Amygdala (tissue), 56 donors: ENCODE results near the gene RNLS.

ENCODE experiments used
- DNase-seq, 56 donors: peaks; one replicate each; lab custom pipeline; 2025; lab: John Stamatoyannopoulos, UW

RNLS gene

DNA sequence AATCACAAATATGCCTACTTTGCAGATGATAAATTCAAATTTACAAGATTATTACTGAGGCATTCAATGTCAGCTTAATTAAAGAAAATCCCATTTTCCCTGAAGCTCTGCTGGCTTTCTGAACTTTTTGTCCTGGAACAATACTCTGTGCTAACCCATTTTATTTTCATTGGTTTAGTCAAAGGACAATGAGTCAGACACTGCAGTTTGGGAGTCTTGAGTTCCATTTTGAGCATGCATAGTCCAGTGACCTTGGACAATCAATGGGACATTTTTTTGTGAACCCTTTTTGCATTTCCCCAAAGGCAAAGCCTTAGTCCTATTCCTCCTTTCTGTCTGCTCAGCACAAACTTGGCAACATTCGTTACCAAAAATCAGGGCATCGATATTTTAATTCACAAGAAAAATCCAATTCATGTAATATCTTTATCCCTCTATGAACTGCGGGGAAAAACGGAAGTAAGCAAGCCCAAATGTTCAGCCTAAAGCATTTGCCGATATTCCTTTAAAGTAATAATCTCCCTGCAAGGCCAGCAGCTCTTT is 339.8 kb downstream of the RNLS start:
- no peak for DNase-seq

DNA sequence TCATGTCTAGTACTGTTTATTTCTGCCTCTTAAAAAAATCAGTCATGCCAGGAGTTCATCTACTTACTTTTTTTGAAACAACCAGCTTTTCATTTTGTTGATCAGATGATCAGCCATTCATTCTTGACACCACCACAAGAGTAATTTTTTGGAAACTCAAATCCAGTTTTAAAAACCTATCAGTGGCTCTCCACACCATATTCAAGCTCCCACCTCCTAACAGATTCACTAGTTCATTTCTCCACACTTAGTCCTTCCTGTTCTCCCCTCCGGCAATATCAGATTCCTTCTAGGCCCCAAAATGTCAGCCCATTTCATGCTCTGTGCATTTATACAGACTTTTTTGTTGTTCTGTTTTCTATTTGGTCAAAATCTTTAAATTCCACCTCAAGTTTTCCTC is 341.6 kb downstream of the RNLS start:
- DNase-seq = no peak

DNA sequence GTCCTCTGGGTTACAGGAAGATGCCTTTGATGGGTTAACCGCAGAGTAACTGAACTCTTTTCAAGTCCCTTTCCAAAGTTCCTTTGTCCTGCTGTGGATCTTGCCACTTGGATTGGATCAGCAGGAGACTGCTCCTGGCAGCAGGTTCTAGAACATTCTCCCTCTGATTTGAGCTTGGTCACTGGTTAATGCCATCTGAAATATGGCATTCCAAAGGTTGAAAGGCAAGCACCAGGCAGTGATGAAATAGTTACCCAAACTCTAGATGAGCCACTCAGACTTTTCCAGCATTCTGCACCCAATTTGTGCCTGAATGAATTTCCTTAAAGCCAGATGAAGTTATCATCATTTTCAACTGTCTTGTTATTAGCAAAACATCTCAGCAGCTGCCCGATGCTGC is 343.9 kb downstream of the RNLS start:
- no peak for DNase-seq

DNA sequence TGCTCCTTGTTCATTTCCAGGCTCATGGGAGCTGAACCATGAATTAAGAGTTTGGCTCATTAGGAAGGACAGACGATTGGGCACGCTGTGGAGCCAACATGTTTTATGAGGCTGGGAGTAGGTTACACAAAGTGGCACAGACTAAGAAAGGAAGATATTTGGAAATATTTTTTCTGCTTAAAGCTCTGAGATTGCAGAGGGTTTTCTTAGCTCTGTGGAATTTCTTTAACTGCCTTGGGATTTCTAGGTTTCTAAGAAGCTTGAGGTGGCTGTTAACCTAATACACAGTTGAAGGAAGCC is 344.6 kb downstream of the RNLS start:
- no peak for DNase-seq

DNA sequence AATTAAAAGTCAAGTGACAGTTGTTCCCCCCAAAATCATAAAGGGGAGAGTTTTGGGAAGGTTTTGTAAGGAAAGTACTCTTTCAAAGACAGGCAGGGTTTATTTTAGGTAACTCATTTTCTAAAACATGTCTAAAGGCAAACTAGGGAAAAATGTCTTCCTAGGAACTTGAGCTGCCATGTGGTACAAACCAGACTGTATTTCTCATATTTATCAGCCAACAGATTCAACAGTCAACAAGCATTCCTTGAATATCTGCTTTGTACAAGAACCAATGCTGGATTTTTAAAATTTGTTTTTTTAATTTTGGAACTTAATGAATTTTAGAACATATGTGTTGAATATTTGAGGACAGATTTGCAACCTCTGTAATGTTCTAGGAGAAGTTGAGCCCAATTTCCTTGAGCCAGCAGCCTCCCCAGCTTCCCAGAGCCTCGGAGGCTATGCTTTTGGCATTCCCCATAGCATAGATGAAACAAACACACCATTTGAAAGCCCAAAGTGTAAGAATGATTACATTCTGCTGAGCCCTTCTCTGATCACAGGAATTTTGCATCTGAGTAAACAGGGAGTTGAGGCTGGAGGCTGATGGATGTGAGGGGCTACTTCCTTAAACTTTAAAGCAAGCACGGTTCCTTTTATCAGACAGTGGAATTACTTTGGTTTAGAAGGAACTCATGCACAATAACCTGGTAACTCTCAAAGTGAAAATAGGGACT is 345.1 kb downstream of the RNLS start:
- no peak for DNase-seq

DNA sequence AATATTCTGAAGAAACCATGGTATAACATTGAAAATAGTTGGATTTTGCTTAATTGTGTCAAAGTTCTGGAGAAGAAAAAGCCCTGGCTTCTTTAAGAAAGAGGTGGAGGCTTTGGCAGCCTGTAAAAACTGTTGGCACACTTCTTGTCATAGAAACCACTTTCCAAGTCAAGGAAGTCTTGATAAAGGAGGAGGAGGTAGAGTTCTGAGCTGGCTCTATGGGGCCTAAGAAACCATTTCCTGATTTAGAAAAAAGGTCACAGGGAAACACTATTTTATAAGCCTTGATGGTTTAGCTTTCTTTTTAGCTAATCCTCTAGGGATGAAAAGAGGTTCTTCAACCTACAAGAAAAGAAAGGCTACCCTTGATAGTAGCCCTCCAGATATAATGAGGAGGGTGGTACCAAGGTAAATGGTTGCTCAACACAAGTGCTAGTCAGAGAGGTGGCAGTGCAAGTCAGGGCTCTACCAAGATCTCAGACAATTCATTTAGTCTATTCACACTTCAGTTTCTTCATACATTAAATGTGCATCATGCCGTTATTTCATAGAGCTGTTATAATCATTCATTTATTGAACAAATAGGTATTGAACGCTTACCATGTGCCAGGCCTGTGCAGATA is 346.9 kb downstream of the RNLS start:
- DNase-seq = no peak

DNA sequence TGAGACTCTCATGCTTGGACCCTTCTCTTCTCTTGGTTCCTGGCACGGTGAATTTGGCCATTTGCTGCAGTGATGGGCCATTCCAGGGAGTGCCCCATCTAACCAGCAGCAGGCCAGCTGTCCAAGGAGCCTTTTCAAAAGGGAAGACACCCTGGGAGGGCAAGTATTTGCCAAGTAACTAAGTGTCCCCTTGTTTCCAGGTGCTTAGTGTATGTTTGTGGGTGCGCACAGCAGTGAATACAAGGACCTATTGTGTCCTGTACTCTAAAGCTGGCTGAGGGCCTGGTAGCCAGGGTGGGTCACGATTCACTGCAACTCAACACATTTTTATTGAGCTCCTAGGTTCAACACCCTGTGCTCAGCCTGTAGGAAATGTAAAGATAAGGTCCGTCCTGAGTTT is 348.8 kb downstream of the RNLS start:
- DNase-seq = no peak

DNA sequence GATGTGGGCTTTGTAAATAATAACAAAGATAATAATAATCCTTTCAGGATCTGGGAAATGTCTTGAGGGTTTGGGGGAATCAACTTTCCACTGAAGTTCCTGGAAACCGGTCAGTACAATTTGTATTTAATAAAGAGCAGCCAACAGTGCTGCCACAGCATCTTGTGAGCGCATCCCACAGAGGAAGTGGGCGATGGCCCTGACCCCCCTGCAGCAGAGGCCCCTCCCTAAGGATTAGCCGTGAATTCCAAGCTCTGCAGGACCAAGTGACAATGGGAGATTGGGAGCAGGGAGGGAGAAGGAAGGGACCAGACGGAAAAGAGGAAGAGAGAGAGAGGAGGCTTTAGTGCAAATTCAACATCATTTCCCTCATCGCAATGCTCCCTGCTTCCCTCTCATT is 349.2 kb downstream of the RNLS start:
- no peak for DNase-seq

DNA sequence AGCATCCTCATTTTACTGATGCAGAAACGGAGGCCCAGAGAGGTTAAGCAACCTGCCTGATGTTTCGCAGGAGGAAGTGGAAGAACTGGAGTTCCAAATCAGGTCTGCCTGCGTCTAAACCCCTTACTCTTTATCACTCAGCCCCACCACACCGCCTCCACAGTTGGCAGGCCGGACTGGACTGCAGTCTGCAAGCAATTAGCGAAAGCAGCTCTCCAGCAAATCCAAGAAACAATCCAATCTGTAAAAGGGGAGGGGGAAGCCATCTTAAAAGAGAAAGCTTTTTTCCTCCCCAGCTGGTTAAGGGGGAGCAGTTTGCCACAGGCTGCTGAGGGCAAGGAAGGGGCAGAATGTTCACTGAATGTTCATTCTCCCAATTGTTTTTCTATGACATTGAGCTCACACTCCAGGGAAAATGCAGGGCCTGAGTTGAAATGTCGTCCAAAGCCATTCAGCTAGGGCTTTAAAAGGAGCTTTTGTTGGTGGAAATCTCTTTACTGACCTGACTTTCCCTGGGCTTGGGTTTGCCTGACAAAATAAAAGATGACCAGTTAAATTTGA is 350.1 kb downstream of the RNLS start:
- DNase-seq = peak in 3 of 56 donors; percentile 2 to 12 (median 5)

DNA sequence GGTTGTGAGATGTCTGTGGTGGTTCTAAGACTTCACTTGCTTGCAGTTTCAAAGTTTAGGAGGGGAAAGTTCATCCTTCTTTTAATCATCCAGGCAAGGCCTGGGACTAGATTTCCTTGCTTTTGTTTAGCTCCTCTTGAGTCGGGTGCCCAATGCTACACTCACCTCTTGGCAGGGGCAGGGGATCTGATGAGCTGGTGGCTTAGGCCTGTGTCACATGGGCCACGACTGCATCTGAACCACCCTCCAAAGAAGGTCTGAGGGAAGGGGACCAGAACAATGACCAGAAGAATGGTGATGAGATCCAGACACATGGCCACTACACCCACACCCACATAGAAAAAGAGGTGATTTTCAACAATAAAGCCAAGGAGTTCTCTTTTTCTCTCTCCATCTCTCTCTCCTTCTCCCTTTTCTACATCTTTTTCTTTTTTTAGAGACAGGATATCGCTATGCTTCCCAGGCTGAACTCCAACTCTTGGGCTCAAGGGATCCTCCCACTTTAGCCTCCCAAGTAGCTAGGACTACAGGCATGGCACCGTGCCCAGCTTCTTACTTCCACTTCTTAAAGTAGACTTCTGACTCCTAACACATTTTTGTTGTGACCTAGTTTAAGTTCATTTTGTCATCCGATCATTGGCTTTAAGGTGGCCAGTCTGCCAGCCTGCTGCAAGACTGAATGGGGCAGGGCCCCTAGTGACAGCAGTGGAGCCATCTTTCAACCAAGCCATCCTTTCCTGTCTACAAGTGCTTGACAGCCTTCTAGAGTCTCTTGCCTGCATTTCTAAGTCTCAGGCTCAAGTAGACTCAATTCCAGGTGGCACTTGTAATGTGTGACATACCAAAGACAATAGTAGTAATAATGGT is 350.9 kb downstream of the RNLS start:
- DNase-seq = peak in 2 of 56 donors; percentile 1 to 20

DNA sequence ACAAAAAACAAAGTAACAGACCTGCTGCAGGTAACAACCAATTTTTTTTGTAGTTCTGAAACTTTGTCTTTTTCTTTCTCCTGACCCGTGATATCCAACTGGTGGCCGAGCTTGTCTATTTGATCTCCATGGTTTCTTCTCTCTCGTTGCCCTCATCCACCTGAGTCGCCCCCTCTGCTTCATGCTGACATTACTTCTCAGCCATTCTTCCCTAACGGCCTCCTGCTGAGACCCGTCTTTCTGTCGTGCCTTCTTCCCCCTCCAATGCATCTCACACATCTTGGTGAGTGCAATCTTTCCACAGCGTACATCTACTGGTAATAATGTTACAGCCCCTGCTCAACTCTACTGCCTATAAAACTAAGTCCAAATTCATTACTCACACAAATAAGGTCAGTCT is 352.9 kb downstream of the RNLS start:
- DNase-seq = no peak

DNA sequence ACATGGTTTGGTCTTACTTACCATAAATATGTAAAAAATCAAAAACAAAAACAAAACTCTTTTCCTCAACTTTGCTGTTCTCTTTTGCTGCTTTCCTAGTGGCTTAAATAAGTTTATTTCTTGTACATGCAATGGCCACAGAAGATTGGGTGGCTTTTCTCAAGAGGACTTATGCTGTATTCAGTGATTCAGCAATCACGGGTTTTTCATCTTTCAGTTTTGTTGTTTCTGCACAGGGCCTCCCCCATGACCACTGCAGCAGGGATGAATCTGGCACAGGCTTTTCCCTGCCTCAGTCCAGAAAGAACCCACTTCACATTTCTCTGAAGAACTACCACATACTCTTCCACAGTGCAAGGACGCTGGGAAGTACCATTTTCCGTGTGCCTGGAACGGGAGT is 355.0 kb downstream of the RNLS start:
- no peak for DNase-seq

DNA sequence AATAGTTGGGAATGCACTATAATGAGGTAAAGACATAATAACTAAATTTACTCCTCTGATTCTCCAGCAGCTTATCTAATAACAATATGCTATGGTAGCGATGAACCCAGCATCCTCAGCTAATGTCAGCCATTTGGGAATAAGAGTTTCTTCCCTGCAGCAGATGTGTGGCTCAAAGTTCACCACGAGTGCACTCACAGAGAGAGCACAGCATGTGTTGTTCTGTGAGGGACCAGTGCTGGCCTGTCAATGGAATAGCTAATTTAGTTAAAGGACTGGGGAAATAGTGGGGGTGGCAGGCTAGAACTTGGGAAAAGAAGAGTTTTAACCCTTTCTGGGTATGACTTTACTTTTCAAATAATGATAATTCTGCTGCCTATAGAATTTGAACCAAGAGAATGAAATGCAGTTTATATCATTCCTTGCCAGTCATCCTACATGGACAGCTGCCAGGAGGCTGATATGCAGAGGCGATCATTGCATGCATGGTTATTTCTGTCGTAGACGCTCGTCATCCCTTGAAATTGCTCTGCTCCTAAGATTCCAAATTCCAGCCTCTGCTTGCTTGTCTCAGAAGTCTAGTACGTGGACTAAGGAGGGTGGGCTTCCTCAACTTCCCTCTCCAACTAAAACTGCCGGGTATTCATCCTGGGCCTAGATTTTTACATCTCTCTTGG is 355.6 kb downstream of the RNLS start:
- DNase-seq = no peak

DNA sequence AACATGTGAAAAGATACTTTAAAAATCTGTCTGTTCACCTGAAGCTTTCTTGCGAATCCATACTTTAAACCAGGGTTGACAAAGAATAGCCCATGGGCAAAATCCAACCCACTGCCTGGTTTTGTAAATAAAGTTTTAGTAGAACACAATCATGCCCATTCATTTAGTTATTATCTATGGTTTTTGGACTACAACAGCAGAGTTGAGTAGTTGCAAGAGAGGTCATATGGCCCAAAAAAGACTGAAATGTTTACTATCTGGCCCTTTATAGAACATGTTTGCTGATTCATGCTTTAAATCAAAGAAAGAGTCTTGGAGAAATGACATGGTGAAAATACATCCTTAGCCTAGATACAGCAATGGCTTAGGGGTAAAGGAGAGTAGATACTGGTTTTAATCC is 356.2 kb downstream of the RNLS start:
- DNase-seq = no peak

DNA sequence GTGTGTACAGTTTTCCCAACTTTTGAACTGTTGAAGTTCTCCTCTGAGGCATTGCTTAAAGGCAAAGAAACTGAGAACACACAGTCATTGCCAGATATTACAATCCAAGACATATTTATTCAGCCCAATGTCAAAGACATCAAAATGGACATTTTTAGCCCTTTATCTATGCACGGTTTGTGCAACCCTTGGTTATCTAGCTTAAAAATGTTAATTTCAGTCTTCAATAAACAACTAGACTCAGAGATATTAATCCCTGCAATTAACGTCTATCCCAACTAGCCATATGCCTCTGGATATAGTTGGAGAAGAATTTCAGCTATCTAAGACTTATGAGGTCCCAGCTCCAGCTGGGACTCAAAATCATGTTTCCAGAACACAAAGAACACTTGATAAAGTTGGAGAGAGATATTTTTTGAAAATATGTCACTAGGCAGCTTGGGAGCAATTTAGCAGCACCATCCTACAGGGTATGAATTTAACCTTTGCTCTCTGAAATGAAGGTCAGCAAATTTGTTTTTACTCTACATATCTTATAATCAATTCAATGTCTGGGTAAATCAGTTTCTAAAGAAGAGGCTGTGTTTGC is 357.0 kb downstream of the RNLS start:
- no peak for DNase-seq
